Erythroblast (primary cell): ENCODE measurements around the gene FNDC3B.

ENCODE experiments used
- GATA1 ChIP-seq: IDR thresholded peaks from 2 replicates; pipeline ENCODE4 v1.6.1; 2011; ENCODE audit warnings: low read depth, mild to moderate bottlenecking, control low read depth, low read length, moderate library complexity
- POLR2A ChIP-seq: IDR thresholded peaks from 2 replicates; pipeline ENCODE4 v1.6.1; 2011; ENCODE audit warnings: mild to moderate bottlenecking, low read length

GRCh38 chr3:172326993-172327392 lies 287.6 kb downstream of the FNDC3B start:
- no peak for TF ChIP-seq POLR2A
- TF ChIP-seq GATA1 = no peak
